Natural killer cell (primary cell): ENCODE results near the gene CWC25. TPM values are rescaled to one million over a fixed set of nuclear protein-coding genes. Genes with fewer than 3 reads are reported as not detected.
A peak's percentile ranks its signal among the peaks of the same experiment; 100 is the strongest.

Experiments
- ATAC-seq, 3 donors: fragments of 150-1000 bp in 2 of 3; fragments of 200-7000 bp in 1 of 3; cut with Tn5 transposase; 1 replicate in 1 of 3; 2 replicates in 2 of 3; pipeline ENCODE4 v1.10.0; 2021; ENCODE audit warnings: mild to moderate bottlenecking in 2 of 3, moderate library complexity in 2 of 3
- DNase-seq, 2 donors: peaks; one replicate each; pipeline versions ENCODE4 v3.0.0 to v3.0.0-alpha.2; 2013 to 2021; ENCODE audit warnings: mixed read lengths in 1 of 2
- H3K27ac ChIP-seq: one replicate; pipeline ENCODE4 v1.5.1; 2013; ENCODE audit warnings: mild to moderate bottlenecking, low read length
- H3K27me3 ChIP-seq: one replicate; pipeline ENCODE4 v1.6.1; 2013; ENCODE audit warnings: low read length; ENCODE audit not compliant: control insufficient read depth, insufficient read depth
- H3K36me3 ChIP-seq: one replicate; pipeline ENCODE4 v1.6.1; 2013; ENCODE audit warnings: low read length; ENCODE audit not compliant: control insufficient read depth, insufficient read depth
- H3K4me1 ChIP-seq: one replicate; pipeline ENCODE4 v1.6.1; 2013; ENCODE audit warnings: low read length; ENCODE audit not compliant: control insufficient read depth, insufficient read depth
- H3K4me3 ChIP-seq: one replicate; pipeline ENCODE4 v1.5.1; 2013; ENCODE audit warnings: low read length
- H3K9me3 ChIP-seq: one replicate; pipeline ENCODE4 v1.6.1; 2013; ENCODE audit warnings: low read length; ENCODE audit not compliant: control insufficient read depth, insufficient read depth
- H3K27ac Mint-ChIP-seq, 2 donors: one replicate each; pipeline ENCODE4 v1.8.0; 2022; ENCODE audit warnings: mild to moderate bottlenecking in 2 of 2, mixed read lengths in 2 of 2, moderate library complexity in 1 of 2
- H3K27me3 Mint-ChIP-seq, 2 donors: one replicate each; pipeline ENCODE4 v1.8.0; 2022; ENCODE audit warnings: low read depth in 2 of 2, mixed read lengths in 2 of 2
- H3K36me3 Mint-ChIP-seq: one replicate; pipeline ENCODE4 v1.8.0; 2022; ENCODE audit warnings: mixed read lengths
- H3K4me1 Mint-ChIP-seq, 2 donors: one replicate each; pipeline ENCODE4 v1.8.0; 2022; ENCODE audit warnings: mixed read lengths in 2 of 2
- H3K4me3 Mint-ChIP-seq: one replicate; pipeline ENCODE4 v1.8.0; 2022; ENCODE audit warnings: mild to moderate bottlenecking, moderate library complexity, mixed read lengths
- H3K9me3 Mint-ChIP-seq, 2 donors: one replicate each; pipeline ENCODE4 v1.8.0; 2022; ENCODE audit warnings: mixed read lengths in 2 of 2
- CTCF ChIP-seq: fragments of 200-600 bp; IDR thresholded peaks from one replicate; pipeline ENCODE4 v1.8.0; 2022; ENCODE audit warnings: antibody characterized with exemption
- WGBS: methylation state at CpG from one replicate; pipeline ENCODE4 v1.1.7; 2013; ENCODE audit warnings: missing lambda C conversion rate; ENCODE audit not compliant: insufficient coverage; 5-methylcytosine and 5-hydroxymethylcytosine counted together
- intact Hi-C: fragments of 100-400 bp; cut with micrococcal nuclease; formaldehyde crosslinking; loops from one replicate; pipeline ENCODE4 v1.14.2; 2022
- total RNA-seq, 4 donors: library from RNA; stranded (reverse); fragments of 120-200 nt in 1 of 4; gene quantifications; one replicate each; pipeline versions ENCODE4 v1.2.3 to v1.2.4, GENCODE V29; 2013 to 2022

CWC25 gene
- total RNA-seq = 10 to 100 TPM; 63.8 to 79.4 (median 74.4) TPM
- total RNA-seq (2013) = 29.9 TPM

- WGBS = 1% methylated on average over 55 of the region's 55 CpGs
- peaks cover 27 to 39% of the 10 kb centered on the region in 2 donors for H3K4me1 Mint-ChIP-seq
These were observed at the start of gene CWC25 for GRCh38 chr17:38824899-38825761. TSS of gene CWC25 (minus strand) at chr17:38825321. CDS start at chr17:38825183, 138 bp downstream.

GRCh38 chr17:38873640-38874380 is 48.7 kb upstream of the CWC25 start:
- WGBS = 65% methylated on average over 9 of the region's 9 CpGs
- H3K9me3 ChIP-seq = no peaks in the 10 kb centered on the region
- no peaks in the 10 kb centered on the region for H3K27me3 Mint-ChIP-seq
- peaks cover 69 to 89% of the 10 kb centered on the region in 2 donors for H3K4me1 Mint-ChIP-seq
- peaks cover 15% of the 10 kb centered on the region for H3K36me3 ChIP-seq
- H3K4me3 Mint-ChIP-seq = peak overlapping the region; percentile 100
- H3K9me3 Mint-ChIP-seq = no peaks in the 10 kb centered on the region
- intact Hi-C loops = loop anchor here (5.0 kb wide), 2 partner anchors 172 to 278 kb away; partner anchors contain the start of gene PLXDC1
- ATAC-seq (no peak), DNase-seq (no peak)
- H3K4me3 ChIP-seq = no peak overlapping the region
- no peaks in the 10 kb centered on the region for H3K27me3 ChIP-seq
- H3K27ac ChIP-seq = peak overlapping the region; percentile 58
- H3K36me3 Mint-ChIP-seq = no peaks in the 10 kb centered on the region
- H3K27ac Mint-ChIP-seq = peak overlapping the region; percentile 96 to 98
- TF ChIP-seq CTCF = no peak
- H3K4me1 ChIP-seq = peaks cover 79% of the 10 kb centered on the region

More at GRCh38 chr17:38824899-38825761, at the start of gene CWC25:
- peak; percentile 98 to 100 for DNase-seq
- Histone ChIP-seq H3K4me3 (peak within 1 kb of the TSS; percentile 80), H3K36me3 (peaks cover 10% of the 10 kb centered on the region), H3K27ac (peak within 1 kb of the TSS; percentile 89), H3K9me3 (no peaks in the 10 kb centered on the region), H3K27me3 (no peaks in the 10 kb centered on the region), H3K4me1 (peaks cover 18% of the 10 kb centered on the region)
- intact Hi-C loops = loop anchor here (1.0 to 2.0 kb wide), 4 partner anchors 28 to 328 kb away; partner anchors contain the start of genes PSMB3 and RPL23
- Mint-ChIP-seq H3K27ac (peak within 1 kb of the TSS; percentile 97 to 100), H3K9me3 (no peaks in the 10 kb centered on the region), H3K36me3 (no peaks in the 10 kb centered on the region), H3K4me3 (peak within 1 kb of the TSS; percentile 94), H3K27me3 (no peaks in the 10 kb centered on the region)
- ATAC-seq = peak; percentile 85 to 90 (median 85)
- no peak for TF ChIP-seq CTCF

GRCh38 chr17:38872671-38873385 is 47.7 kb upstream of the CWC25 start:
- no peak for ATAC-seq
- H3K4me1 Mint-ChIP-seq = peaks cover 69 to 89% of the 10 kb centered on the region in 2 donors
- Histone ChIP-seq H3K4me1 (peaks cover 79% of the 10 kb centered on the region), H3K27me3 (no peaks in the 10 kb centered on the region), H3K4me3 (no peak overlapping the region), H3K36me3 (peaks cover 5% of the 10 kb centered on the region), H3K9me3 (no peaks in the 10 kb centered on the region), H3K27ac (peak overlapping the region; percentile 58)
- DNase-seq = no peak
- WGBS = 73% methylated on average over 9 of the region's 9 CpGs
- H3K36me3 Mint-ChIP-seq = no peaks in the 10 kb centered on the region
- TF ChIP-seq CTCF = no peak
- no peaks in the 10 kb centered on the region for H3K27me3 Mint-ChIP-seq
- no peaks in the 10 kb centered on the region for H3K9me3 Mint-ChIP-seq
- H3K4me3 Mint-ChIP-seq = peak overlapping the region; percentile 100
- intact Hi-C loops = loop anchor here (5.0 kb wide), 2 partner anchors 171 to 279 kb away; partner anchors contain the start of gene PLXDC1
- peak overlapping the region; percentile 96 to 98 for H3K27ac Mint-ChIP-seq
